Activated CD4-positive, alpha-beta T cell treated with anti-CD3 and anti-CD28 coated beads for 4 hours (primary cell): ENCODE results near the gene ARHGEF9.

Experiments used
- DNase-seq, 2 donors: peaks; one replicate each; pipeline ENCODE4 v3.0.0-alpha.2; 2020

The ARHGEF9 gene

GRCh38 chrX:63744850-63745394 is 40.1 kb downstream of the ARHGEF9 start:
- DNase-seq: no peak

GRCh38 chrX:63743596-63743995 is 41.4 kb downstream of the ARHGEF9 start:
- no peak for DNase-seq

GRCh38 chrX:63740382-63740781 is 44.6 kb downstream of the ARHGEF9 start:
- DNase-seq: no peak

GRCh38 chrX:63739885-63740284 is 45.1 kb downstream of the ARHGEF9 start:
- no peak for DNase-seq

GRCh38 chrX:63738696-63739095 is 46.3 kb downstream of the ARHGEF9 start:
- no peak for DNase-seq

GRCh38 chrX:63737131-63737921 is 47.7 kb downstream of the ARHGEF9 start:
- no peak for DNase-seq

- no peak for DNase-seq
These were observed 49.1 kb downstream of the ARHGEF9 start for GRCh38 chrX:63735882-63736281.

GRCh38 chrX:63720293-63720692 is 64.7 kb downstream of the ARHGEF9 start:
- no peak for DNase-seq

- no peak for DNase-seq
These were observed 65.4 kb downstream of the ARHGEF9 start for GRCh38 chrX:63719633-63720032.

GRCh38 chrX:63718010-63718694 is 66.9 kb downstream of the ARHGEF9 start:
- DNase-seq: no peak

- DNase-seq: no peak
These were observed 71.5 kb downstream of the ARHGEF9 start for GRCh38 chrX:63713526-63713925.

- DNase-seq: no peak
These were observed 76.2 kb downstream of the ARHGEF9 start for GRCh38 chrX:63708801-63709200.

- DNase-seq: no peak
These were observed 82.5 kb downstream of the ARHGEF9 start for GRCh38 chrX:63702556-63702955.

- peak in 1 of 2 donors; percentile 2 for DNase-seq
These were observed 97.9 kb downstream of the ARHGEF9 start for GRCh38 chrX:63686878-63687714.

GRCh38 chrX:63680423-63680822 is 104.6 kb downstream of the ARHGEF9 start:
- no peak for DNase-seq

- no peak for DNase-seq
These were observed 105.6 kb downstream of the ARHGEF9 start for GRCh38 chrX:63679432-63679831.

GRCh38 chrX:63675716-63676115 is 109.3 kb downstream of the ARHGEF9 start:
- no peak for DNase-seq

GRCh38 chrX:63673896-63674295 is 111.1 kb downstream of the ARHGEF9 start:
- DNase-seq: no peak

- DNase-seq: no peak
These were observed 120.3 kb downstream of the ARHGEF9 start for GRCh38 chrX:63664741-63665140.

GRCh38 chrX:63664083-63664482 is 120.9 kb downstream of the ARHGEF9 start:
- DNase-seq: no peak

- DNase-seq: no peak
These were observed 123.3 kb downstream of the ARHGEF9 start for GRCh38 chrX:63661676-63662075.

- DNase-seq: no peak
These were observed 126.1 kb downstream of the ARHGEF9 start for GRCh38 chrX:63658920-63659319.

GRCh38 chrX:63657821-63658220 is 127.2 kb downstream of the ARHGEF9 start:
- no peak for DNase-seq
